ENCODE results near the gene KLK2. TPM values are rescaled to one million over a fixed set of nuclear protein-coding genes. Genes with fewer than 3 reads are reported as not detected.
"Not testable (repeated sequence)": the region's sequence is repeated elsewhere in the genome, so short reads cannot be mapped to it uniquely, and the experiment has no call there.

The KLK2 gene
- total RNA-seq, 2 experiments from 2014 or later, result 0.35 TPM; not detected in 1

DNA sequence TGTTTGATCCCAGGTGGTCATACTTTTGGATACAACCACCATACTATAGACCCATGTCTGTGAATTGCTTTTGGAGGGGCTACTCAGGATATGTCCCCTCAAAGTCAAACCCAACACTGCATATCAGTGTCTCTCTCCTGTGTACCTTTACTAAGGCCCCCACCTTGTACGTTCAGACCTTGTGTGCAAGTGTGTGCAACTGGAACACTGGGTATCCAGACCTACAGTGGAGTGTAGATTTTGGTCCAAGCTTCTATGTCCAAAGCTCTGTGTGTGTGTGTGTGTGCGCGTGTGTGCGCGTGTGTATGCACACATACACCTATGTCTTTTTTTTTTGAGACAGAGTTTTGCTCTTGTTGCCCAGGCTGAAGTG is 18.0 kb downstream of the KLK2 start:
- Mint-ChIP-seq H3K27me3 (peaks cover 4% of the 10 kb centered on the region), H3K27ac (no peak overlapping the region), H3K4me1 (no peaks in the 10 kb centered on the region), H3K4me3 (no peak overlapping the region), H3K9me3 (peaks cover 12% of the 10 kb centered on the region), H3K36me3 (ENCODE audit: low read depth) (no peaks in the 10 kb centered on the region)
- ChIA-PET CTCF (no interaction called here), POLR2A (interaction anchor here (0.6 kb wide), 1 partner anchor 121 kb away, joined by 3 read pairs; the partner anchor contains the start of gene GPR32)
- DNase-seq, result no peak

- Mint-ChIP-seq H3K27ac (no peak overlapping the region), H3K4me3 (no peak overlapping the region), H3K27me3 (peaks cover 6% of the 10 kb centered on the region), H3K4me1 (no peaks in the 10 kb centered on the region), H3K36me3 (ENCODE audit: low read depth) (no peaks in the 10 kb centered on the region), H3K9me3 (peaks cover 12% of the 10 kb centered on the region)
- no peak for DNase-seq
- ChIA-PET POLR2A (no interaction called here), CTCF (interaction anchor here (1.5 kb wide), 1 partner anchor 337 kb away, joined by 3 read pairs; no protein-coding TSS in a partner anchor)
Measured at GRCh38 chr19:50893047-50893736, 20.0 kb downstream of the KLK2 start.

DNA sequence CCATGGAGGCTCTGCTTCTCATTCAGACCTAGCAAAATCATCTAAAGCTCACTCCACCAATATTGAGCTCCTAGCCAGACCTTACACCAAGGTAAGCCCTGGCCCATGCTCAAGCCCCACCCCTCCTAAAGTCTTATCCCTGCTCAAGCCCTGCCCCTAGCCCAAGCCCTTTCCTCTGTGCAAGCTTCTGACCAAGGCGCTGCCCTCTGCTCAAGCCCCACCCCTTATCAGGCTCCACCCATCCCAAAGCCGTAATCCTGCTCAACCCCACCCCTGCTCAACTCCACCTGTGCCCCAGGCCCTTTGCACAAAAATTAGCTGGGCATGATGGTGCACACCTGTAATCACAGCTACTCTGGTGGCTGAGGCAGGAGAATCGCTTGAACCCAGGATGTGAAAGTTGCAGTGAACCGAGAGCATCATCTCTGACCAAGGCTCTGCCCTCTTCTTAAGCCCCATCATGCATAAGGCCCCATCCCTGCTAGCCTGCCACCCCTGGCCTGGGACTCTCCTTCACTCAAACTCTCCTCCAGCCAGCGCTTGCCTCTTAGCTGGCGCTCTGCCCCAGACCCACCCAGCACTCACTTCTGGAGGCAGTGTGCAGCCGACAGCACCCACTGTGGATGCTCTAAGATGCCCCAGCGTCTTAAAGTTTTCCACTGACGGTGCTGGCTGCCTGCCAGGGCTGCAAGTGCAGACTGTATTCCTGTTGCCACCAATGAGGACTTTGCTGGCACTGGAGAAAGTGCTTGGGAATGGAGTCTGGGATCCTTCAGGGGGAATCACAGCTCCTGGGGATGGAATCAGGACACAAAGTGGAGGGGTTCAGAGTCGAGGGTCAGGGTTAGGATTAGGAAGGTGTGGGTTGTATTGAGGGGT is 21.5 kb downstream of the KLK2 start:
- POLR2A ChIA-PET, result no interaction called here
- Mint-ChIP-seq H3K4me3 (no peak overlapping the region), H3K9me3 (peaks cover 12% of the 10 kb centered on the region), H3K27ac (no peak overlapping the region), H3K27me3 (peaks cover 7% of the 10 kb centered on the region), H3K36me3 (ENCODE audit: low read depth) (no peaks in the 10 kb centered on the region), H3K4me1 (no peaks in the 10 kb centered on the region)
- CTCF ChIA-PET, result no interaction called here
- no peak for DNase-seq

DNA sequence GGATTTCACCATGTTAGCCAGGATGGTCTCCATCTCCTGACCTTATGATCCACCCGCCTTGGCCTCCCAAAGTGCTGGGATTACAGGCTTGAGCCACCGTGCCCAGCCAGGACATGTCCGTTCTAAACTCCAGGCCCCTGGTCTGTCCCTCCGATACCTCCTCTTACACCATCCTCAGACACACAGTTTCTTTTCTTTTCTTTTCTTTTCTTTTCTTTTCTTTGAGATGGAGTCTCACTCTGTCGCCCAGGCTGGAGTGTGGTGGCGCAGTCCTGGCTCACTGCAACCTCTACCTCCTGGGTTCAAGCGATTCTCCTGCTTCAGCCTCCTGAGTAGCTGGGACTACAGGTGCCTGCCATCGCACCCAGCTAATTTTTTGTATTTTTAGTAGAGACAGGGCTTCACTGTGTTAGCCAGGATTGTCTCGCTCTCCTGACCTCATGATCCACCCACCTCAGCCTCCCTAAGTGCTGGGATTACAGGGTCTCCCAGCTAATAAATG is 22.9 kb downstream of the KLK2 start:
- H3K4me1 Mint-ChIP-seq; H3K36me3 Mint-ChIP-seq (ENCODE audit: low read depth); H3K27ac Mint-ChIP-seq; H3K27me3 Mint-ChIP-seq; CTCF ChIA-PET; DNase-seq; H3K4me3 Mint-ChIP-seq; POLR2A ChIA-PET: not testable (repeated sequence)
- peaks cover 12% of the 10 kb centered on the region for H3K9me3 Mint-ChIP-seq

- Mint-ChIP-seq H3K36me3 (ENCODE audit: low read depth) (no peaks in the 10 kb centered on the region), H3K4me3 (no peak overlapping the region), H3K27me3 (peaks cover 7% of the 10 kb centered on the region), H3K27ac (no peak overlapping the region), H3K9me3 (peaks cover 12% of the 10 kb centered on the region), H3K4me1 (no peaks in the 10 kb centered on the region)
- POLR2A ChIA-PET, result no interaction called here
- CTCF ChIA-PET, result no interaction called here
- peak; percentile 28 for DNase-seq
Measured at GRCh38 chr19:50896591-50897190, 23.5 kb downstream of the KLK2 start.

DNA sequence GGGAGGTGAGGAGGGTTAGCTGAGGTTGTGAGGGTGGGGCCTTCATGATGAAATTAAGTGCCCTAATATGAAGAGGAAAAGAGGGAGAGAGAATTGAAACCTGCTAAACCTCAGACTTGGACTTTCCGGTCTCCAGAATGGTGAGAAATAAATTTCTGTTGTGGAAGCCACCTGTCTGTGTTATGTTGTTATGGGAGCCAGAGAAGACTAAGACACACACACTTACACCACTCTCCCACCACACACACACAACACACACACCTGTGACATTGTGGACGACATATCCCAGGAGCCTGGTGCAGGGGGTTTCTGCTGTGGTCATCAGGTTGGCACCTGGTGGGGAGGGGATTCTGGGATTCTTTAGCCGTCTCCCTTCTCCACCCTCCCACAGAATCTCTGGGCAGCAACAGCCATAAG is 24.0 kb downstream of the KLK2 start:
- Mint-ChIP-seq H3K36me3 (ENCODE audit: low read depth) (no peaks in the 10 kb centered on the region), H3K4me1 (no peaks in the 10 kb centered on the region), H3K27ac (no peak overlapping the region), H3K27me3 (peaks cover 7% of the 10 kb centered on the region), H3K9me3 (peaks cover 12% of the 10 kb centered on the region), H3K4me3 (no peak overlapping the region)
- POLR2A ChIA-PET, result no interaction called here
- CTCF ChIA-PET, result interaction anchor here (2.4 kb wide), 1 partner anchor 25 kb away, joined by 10 read pairs; no protein-coding TSS in a partner anchor
- DNase-seq, result no peak

GRCh38 chr19:50897612-50898011 is 24.4 kb downstream of the KLK2 start:
- ChIA-PET CTCF (interaction anchor here (2.4 kb wide), 1 partner anchor 24 kb away, joined by 10 read pairs; no protein-coding TSS in a partner anchor), POLR2A (no interaction called here)
- Mint-ChIP-seq H3K27me3 (peaks cover 7% of the 10 kb centered on the region), H3K4me1 (no peaks in the 10 kb centered on the region), H3K36me3 (ENCODE audit: low read depth) (no peaks in the 10 kb centered on the region), H3K27ac (no peak overlapping the region), H3K9me3 (peaks cover 12% of the 10 kb centered on the region), H3K4me3 (no peak overlapping the region)
- no peak for DNase-seq

GRCh38 chr19:50898018-50898417 is 24.8 kb downstream of the KLK2 start:
- no peaks in the 10 kb centered on the region for H3K36me3 Mint-ChIP-seq (ENCODE audit: low read depth)
- ChIA-PET POLR2A (no interaction called here), CTCF (interaction anchor here (2.4 kb wide), 1 partner anchor 24 kb away, joined by 10 read pairs; no protein-coding TSS in a partner anchor)
- H3K4me1 Mint-ChIP-seq, result no peaks in the 10 kb centered on the region
- H3K27ac Mint-ChIP-seq, result no peak overlapping the region
- DNase-seq, result no peak
- no peak overlapping the region for H3K4me3 Mint-ChIP-seq
- H3K27me3 Mint-ChIP-seq, result peaks cover 7% of the 10 kb centered on the region
- H3K9me3 Mint-ChIP-seq, result peaks cover 12% of the 10 kb centered on the region

DNA sequence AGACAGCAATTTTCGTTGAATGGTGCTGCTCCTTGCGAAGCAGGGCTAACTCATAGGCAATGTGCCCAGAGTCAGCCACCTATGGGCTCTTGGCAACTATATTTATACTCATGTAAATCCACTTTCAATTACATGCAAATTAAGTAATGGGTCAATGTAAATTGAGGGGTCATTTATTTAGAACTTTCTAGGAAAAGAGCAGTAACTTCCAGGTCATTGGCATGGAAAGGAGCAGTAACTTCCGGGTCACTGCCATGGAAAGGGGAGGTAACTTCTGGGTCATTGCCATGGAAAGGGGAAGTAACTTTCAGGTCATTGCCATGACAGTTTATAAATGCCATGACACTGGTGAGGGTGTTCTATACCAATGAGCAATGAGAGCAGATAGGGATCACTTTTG is 26.3 kb downstream of the KLK2 start:
- Mint-ChIP-seq H3K4me3 (no peak overlapping the region), H3K27ac (no peak overlapping the region), H3K9me3 (peaks cover 7% of the 10 kb centered on the region), H3K4me1 (no peaks in the 10 kb centered on the region), H3K36me3 (ENCODE audit: low read depth) (no peaks in the 10 kb centered on the region), H3K27me3 (peaks cover 7% of the 10 kb centered on the region)
- POLR2A ChIA-PET, result no interaction called here
- no peak for DNase-seq
- CTCF ChIA-PET, result interaction anchor here (2.4 kb wide), 1 partner anchor 23 kb away, joined by 10 read pairs; no protein-coding TSS in a partner anchor

- Mint-ChIP-seq H3K27me3 (peaks cover 10% of the 10 kb centered on the region), H3K36me3 (ENCODE audit: low read depth) (no peaks in the 10 kb centered on the region), H3K27ac (no peak overlapping the region), H3K4me1 (no peaks in the 10 kb centered on the region), H3K9me3 (no peaks in the 10 kb centered on the region), H3K4me3 (no peak overlapping the region)
- CTCF ChIA-PET, result no interaction called here
- POLR2A ChIA-PET, result no interaction called here
- DNase-seq, result no peak
Measured at GRCh38 chr19:50902640-50903039, 29.4 kb downstream of the KLK2 start.

DNA sequence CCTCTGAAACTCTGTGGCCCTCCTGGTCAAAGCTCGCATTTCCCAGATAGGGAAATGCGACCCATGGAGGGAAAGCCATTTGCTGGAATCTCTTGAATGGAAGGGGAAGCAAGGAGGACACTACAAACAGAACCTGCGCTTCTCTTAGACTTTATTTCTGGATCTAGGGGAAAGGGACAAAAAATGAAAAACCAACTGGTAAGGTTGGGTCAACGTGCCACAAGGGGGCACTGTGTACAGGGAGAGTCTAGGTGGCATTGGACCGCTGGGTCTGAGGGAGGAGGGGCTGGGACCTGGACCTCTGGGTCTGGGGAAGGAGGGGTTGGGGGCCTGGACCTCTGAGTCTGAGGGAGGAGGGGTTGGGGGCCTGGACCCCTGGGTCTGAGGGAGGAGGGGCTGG is 33.0 kb downstream of the KLK2 start:
- Mint-ChIP-seq H3K27ac (no peak overlapping the region), H3K36me3 (ENCODE audit: low read depth) (no peaks in the 10 kb centered on the region), H3K27me3 (peaks cover 35% of the 10 kb centered on the region), H3K9me3 (no peaks in the 10 kb centered on the region), H3K4me1 (no peaks in the 10 kb centered on the region), H3K4me3 (no peak overlapping the region)
- DNase-seq, result peak; percentile 43
- CTCF ChIA-PET, result interaction anchor here (0.7 to 1.7 kb wide), 4 partner anchors 14 to 115 kb away, joined by 3 to 9 read pairs (median 4); no protein-coding TSS in a partner anchor
- POLR2A ChIA-PET, result no interaction called here

DNA sequence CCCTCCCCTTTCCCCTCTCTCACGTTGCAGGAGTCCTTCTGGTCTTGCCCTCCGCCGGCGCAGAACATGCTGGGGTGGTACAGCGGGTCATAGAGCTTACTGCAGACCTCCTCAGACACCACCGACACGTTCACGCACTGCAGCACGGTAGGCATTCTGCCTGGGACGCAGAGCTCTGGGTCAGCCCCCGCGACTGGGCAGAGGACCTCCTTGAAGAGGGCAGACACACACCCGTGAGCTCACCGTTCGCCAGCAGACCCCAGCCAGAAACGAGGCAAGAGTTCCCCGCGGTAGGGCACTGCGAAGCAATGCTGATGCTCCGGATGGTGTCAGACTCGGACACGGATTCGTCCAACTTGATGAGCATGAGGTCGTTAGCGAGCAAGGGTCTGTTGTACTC is 35.1 kb downstream of the KLK2 start:
- ChIA-PET POLR2A (no interaction called here), CTCF (interaction anchor here (2.7 kb wide), 1 partner anchor 14 kb away, joined by 12 read pairs; no protein-coding TSS in a partner anchor)
- no peak for DNase-seq
- H3K4me3 Mint-ChIP-seq, result no peak overlapping the region
- H3K9me3 Mint-ChIP-seq, result no peaks in the 10 kb centered on the region
- no peak overlapping the region for H3K27ac Mint-ChIP-seq
- no peaks in the 10 kb centered on the region for H3K36me3 Mint-ChIP-seq (ENCODE audit: low read depth)
- no peaks in the 10 kb centered on the region for H3K4me1 Mint-ChIP-seq
- H3K27me3 Mint-ChIP-seq, result peaks cover 35% of the 10 kb centered on the region
